Measurements from ENCODE around the gene MATN1.

MATN1 gene

DNA sequence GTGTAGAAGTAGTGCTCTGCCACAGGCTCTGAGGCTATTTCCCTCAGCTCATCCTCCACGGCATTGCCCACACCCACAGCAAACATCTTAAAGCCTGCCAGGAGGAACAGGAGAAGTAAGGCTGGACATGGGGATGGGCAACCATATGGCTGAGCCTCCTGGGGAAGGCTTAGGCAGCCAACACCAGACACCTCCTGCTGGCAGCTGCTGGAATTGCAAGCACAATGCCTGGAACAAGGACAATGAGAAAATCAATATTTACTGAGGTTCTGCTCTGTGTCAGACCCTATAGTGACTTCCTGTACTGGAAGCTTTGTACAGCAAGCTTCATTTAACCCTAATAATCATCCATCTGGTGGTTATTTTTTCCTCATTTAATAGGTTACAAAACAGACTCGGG lies 8.2 kb downstream of the MATN1 start:
- DNase-seq, result peak; percentile 21

DNA sequence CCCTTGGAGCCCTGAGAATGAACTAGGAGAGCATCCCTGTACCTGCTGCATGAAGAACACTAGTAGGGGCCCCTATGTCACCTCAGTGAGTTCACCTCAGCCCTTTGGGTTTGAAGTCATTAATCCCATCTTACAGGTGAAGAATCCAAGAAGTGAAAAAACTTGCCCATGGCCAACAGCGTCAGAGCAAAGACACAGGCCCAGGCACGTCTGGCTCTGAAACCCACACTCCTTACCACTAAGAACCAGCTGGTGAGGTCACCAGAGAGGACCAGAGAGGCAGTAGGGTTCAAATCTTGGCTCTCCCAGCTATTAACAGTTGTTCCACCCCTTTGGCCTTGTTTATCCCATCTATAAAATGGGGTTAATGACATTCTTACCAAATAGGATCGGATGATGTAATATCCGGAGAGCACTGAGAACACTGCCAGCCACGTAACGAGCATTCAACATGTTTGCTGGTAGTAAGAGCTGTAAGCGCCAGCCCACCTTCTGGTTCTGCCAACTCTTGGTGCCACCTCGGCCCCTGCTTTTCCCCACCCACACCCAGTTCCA lies 8.8 kb downstream of the MATN1 start:
- DNase-seq, result no peak

DNA sequence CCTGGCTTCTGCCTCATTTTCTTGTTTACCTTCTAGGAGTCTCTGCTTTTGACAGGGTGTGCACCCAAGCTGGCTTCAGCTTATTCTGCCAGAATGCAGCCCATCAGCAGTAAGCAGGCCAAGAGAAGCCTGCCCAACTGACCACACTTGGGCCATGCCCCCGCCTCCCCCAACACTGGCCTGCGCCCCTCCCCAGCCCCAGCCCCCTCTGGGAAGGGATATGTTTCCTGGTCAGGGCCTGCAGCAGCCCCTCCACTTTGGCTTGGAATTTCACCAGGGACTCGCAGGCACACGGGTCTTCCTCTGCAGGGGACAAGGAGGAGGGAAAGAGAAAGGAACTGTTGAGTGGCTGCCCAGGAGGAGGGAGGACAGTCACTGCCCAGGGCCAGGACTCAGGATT lies 9.4 kb downstream of the MATN1 start:
- no peak for DNase-seq

DNA sequence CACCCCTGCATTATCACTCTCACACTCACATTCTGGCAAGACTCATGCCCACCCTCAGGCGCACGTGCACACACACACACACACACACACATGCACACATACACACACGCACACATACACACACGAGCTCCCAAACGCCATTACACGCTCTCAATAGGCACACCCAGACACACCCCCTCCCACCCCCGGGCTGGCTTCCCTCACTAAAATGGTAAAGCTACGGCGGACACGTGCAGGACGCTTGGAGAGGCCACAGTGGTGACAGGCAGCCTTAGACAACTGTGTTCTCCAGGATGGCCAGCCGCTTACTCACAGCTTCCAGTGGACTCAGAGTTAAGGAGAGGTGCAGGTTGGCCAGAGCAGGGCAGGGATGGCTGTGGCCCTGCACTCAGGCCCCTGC lies 10.1 kb downstream of the MATN1 start:
- no peak for DNase-seq

DNA sequence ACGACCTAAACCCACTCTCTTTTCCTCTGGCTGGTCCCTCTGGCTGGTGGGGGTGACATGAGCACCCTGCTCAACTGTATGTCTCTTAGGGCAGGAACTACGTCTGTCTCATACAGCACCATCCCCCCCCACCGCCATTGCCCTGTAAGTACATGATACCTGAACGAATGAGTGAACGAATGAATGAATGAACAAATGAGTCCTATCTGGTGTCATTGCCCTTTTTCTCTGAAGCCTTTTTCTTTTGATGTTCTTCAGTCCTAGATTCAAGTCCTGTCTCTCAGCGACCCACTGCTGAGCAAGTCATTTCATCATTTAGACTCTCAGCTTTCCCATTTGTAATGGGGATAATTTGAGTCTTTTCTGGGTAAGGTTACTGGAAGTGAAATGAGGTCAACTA lies 10.8 kb downstream of the MATN1 start:
- no peak for DNase-seq

DNA sequence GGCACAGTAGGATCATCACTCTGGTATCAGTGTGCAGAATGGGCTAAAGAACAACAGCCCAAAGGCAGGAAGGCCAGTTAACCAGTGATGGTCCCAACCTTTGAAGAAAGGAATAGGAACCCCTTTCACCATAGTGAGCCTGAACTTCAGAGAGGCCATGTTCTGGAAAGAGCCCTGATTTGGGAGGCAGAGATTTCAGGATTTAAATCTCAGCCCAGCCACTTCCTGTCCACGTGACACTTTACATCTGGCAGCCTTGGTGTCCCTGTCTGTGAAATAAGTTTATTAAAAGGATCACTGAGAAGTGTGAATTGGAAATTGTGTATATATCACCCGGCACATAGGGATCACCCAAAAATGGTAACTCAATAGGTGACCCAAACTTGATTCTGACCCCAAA lies 13.0 kb downstream of the MATN1 start:
- DNase-seq, result no peak

DNA sequence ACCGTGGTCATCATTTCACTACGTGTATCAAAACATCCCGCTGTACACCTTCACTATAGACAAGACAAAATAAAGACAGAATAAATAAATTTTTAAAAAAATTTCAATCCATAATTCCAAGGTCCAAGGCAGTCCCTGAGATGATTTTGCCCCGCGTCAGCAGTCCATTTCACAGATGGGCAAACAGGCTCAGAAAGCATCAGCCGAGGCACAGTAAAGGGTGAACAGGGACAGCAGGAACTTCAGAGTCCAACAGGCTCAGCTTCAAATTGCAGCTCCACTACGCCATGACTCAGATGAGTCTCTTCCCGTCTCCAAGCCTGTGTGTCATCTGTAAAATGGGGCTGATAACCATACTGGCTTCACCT lies 15.0 kb downstream of the MATN1 start:
- no peak for DNase-seq

DNA sequence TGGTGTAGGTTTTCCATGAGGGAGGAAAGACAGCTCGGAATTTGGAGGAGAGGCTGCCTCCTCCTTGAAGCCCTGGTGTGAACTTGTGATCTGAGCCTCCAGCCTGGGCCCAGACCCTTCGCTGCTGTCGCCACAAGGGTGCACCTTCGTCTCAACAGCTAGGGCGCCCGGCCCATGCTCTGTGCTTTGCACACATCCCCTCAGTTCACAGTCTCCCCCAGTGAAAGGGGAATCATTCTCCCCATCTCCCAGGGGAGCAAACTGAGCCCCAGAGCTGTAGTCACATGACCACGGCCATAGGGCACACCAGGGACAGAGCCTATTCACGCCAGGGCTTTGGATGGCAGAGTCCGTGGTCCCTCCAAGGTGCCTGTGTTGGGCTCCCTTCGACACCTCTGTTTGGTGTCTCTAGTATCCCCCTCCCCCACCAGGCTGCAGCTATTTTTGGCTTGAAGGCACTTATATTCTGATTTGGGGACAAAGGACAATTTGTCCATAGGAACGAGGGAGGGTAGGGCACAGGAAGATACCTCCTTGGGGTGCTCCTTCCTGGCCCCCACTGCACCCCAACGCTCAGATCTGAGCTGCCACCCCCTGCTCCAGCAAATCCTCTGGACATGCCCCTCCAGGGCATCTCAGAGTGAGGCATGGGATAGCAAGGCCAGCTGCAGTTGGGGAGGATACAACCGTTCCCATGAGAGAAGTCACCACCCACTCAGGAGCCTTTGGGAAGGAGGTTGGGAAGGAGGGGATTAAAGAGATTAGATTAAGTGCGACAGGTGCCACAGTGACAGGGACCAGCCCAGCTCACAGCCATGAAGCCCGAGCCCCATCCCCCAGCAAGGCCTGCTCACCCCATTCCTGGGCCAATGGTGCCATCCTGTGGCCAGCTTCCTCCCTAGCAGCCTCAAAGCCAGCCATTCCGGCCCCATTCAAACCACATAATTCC lies 15.7 kb downstream of the MATN1 start:
- DNase-seq, result peak; percentile 58

DNA sequence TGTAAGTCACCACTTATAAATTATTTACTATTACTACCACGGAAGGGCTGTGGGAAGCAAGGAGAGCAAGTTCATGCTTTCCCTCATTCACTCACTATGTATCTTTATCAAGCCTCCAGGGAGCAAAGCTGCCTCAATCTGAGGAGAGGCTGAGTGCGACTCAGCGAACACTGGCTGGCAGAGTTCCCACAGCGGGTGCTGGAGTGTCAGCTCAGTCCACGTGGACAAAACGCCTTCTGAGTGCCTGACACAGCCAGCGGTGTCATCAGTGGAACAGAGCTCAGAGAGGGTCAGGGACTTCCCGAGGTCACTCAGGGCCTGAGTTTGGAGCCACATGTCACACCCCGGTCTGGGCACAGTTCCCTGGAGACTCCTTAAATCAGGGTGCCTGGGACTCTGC lies 16.9 kb downstream of the MATN1 start:
- DNase-seq, result no peak

DNA sequence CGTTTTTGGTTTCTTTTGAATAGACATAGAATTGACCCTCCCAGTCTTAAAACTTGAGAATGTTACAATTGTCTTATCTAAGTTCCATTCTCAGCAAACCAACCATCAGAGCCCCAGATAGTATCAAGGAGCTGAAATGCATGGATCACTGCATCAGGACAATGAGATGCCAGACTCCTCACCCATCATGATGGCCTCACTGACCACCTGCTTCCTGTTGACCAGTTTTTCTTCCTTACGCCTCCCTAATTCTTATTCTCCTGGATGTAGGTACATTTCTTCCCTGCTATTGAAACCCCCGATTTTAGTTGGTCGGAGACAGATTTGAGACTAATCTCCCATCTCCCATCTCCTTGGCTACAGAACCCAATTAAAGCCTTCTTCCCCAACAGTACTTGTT lies 17.7 kb downstream of the MATN1 start:
- no peak for DNase-seq

DNA sequence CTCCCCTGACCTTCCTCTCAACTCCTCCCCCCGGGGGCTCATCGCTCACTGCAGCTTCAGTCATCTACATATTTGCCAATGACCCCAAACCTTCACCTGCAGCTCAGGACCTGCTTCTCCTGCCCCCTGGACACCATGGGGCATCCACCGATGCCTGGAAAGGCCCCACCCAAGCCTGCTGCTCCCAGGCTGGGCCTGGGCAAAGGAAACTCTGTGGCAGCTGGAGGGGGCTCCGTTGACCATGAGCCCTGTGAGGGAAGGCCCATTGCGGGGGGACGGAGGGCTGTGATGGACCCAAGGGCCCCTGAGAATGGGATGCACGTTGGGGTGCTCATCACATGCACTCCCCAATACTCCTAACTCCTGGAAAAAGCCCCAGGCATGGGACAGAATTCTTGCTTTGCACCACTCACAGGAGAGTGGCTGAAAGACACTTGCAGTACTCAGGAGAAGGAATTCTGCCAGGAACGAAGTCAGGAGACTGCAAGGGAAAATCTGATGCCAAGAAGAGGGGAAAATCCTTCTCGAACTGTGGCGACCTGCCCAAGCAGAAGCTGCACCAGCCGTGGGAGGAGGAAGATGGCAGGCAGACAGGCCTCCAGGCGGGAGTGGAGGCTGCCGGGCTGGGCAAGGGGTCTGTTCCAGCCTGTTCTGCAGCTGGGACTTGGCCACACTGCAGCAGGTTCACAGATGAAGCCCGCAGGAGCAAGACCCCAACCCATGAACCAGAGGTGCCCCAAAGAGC lies 18.4 kb downstream of the MATN1 start:
- no peak for DNase-seq

DNA sequence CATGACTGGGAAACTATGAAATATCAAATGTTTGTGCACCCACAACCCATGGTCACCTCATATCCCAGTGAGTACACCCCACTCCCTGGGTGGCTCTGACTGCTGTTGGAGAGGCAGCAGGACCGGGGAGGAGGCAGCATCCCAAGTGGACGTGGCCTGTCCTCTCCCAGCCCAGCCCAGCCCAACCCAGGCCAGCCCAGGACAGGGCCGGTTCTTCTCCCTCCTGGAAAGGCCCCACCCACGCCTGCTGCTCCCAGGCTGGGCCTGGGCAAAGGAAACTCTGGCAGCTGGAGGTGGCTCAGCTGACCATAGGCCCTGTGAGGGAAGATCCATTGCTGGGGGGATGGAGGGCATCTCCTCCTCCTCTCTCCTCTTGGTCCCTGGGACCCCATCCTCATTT lies 19.1 kb downstream of the MATN1 start:
- no peak for DNase-seq

DNA sequence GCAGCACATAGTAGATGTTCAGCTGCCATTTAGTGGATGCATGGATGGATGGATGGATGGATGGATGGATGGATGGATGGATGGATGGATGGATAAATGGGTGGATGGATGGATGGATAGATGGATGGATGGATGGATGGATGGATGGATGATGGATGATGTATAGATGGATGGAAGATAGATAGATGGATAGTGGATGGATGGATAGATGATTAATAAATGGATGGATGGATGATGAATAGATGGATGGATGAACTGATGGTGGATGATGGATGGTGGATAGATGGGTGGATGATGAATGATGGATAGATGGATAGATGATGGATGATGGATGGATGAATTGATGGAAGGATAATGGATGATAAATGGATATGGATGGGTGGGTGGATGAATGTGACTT lies 20.6 kb downstream of the MATN1 start:
- DNase-seq, result no peak

DNA sequence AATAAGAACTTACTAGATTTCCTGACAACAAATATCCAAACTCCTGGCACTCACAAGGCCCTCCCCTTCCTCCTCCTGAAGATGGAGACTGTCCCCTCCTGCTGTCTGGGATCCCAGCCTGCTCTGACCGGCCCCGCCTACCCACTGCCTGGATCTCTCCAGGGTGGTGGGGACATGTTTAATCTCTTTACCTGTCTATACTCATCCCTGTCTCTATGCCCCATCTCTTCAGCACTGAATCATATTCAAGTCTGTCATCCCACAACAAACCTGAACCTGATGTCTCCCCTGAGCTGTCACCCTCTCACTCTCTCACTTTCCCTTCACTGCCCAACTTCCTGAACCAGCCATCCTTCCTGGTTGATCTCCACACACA lies 22.1 kb downstream of the MATN1 start:
- DNase-seq, result no peak

DNA sequence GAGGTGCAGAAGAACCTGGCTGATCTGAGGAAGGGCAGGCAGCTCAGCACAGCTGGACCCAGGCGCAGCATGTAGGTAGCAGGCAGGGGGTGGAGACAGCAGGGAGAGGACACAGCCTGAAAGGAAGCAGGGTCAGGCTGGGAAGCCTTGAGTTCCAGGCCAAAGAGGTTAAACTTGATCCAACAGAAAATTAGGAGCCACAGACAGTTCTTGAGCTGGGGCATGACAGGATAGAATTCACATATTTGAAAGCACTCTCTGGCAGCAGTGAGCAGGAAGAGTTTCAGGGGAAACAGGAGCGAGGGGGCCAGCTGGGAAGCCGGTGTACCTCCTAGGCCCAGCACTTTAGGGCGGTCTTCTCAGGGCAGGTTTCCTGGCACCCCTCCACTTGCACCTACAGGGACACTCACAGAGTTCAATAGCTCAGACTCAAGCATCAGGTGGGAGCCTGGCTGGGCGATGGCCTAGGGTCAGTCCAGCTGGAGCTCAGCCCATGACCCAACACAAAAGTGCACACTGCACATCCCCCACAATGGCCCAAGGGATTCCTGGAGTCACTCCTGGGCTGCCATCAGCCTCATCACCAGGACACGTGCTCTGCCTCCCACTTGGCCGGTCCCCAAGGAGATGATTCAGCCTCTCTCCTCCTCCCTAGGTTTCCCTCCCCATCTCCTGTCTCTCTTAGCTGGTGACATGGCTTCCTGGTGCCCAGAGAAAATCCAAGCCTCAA lies 22.7 kb downstream of the MATN1 start:
- DNase-seq, result no peak

DNA sequence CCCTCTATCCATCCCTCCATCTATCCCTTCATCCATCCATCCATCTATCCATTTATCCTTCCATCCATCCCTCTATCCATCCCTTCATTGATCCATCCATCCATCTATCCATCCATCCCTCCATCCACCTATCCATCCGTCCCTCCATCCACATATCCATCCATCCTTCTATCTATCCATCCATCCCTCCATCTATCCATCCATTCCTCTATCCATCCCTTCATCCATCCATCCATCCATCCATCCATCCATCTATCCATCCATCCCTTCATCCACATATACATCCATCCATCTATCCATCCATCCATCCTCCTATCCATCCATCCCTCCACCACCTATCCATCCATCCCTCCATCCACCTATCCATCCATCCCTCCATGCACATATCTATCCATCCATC lies 23.6 kb downstream of the MATN1 start:
- no peak for DNase-seq

DNA sequence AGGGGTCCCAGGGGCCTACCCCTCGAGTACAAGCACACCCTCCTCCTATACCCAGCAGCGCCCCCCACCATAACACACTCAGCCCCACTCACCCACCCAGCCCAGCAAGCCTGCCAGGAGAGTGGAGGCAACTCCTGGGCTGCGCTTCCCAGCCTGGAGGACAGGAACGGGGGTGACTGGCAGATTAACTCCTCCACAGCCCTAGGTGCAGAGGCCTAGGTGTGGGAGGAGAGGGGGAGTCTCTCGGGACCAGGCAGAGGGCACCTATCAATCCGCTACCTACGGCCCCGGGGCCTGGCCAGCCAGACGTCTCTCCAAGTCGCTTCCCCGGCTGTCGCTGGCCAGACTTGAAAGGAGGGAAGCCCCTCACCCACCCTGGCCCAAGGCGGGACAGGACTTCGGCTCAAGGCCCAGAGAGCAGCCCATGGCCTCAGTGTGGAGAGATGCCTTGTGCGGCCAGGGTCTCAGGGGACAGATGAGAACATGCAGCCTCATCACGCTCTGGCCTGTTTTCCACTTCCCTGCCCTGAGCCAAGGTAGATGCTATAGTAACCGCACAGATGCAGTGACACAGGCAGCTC lies 24.9 kb downstream of the MATN1 start:
- no peak for DNase-seq

DNA sequence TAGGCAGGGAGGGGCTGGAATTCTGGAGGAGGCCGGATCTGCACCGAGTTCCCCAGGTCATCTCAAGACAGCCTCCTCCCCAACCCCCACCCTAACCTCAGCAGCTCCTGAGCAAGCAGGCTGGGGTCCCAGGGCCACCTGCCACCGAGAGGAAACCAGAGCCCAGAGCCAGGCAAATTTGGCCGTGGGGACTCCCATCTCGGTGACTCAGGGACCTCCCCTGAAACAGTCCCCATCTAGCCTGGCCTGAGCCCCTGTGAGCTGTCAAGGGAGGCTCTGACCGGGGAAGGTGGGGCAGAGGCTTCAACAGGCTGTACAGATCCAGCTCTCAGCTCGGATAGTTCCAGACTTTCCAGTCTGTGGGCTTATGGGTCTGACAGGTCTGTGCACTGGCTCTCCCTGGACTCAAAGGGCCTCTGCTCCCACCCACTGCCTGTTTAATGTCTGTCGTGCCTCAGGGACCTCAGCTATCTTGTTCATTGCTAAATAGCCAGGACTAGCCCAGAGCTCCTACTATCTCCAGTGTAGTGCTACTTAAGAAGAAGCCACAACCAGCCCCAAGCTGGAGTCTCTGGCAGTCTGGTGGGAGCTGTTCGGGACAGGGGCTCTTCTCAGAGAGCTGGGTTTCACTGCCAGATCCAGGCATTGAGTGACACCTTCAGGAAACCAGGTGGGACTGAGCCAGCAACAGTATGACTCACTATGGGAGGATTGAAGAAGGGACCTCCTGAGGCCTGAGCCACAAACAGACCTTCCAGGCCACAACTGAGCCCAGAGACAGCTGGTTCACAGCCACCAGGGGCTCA lies 25.6 kb downstream of the MATN1 start:
- DNase-seq, result no peak

DNA sequence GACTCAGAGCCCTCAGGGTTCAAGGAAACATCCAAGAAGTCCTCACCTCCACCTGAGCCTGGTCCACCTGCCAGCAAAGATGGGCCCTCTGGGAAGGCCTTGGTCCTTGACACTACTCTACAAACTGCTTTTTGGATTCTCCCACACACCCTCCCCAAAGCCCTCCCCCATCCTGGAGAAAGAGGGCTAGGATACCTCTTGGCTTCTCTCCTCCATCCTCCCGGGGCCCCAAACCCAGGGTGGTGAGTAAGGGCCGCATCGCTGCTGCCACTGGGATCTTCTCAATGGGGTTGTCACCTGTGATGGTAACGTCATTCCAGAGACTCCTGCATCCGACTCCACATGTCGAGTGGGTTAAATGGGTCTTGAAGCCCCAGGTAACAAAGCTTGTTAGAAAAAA lies 26.6 kb downstream of the MATN1 start:
- DNase-seq, result no peak

DNA sequence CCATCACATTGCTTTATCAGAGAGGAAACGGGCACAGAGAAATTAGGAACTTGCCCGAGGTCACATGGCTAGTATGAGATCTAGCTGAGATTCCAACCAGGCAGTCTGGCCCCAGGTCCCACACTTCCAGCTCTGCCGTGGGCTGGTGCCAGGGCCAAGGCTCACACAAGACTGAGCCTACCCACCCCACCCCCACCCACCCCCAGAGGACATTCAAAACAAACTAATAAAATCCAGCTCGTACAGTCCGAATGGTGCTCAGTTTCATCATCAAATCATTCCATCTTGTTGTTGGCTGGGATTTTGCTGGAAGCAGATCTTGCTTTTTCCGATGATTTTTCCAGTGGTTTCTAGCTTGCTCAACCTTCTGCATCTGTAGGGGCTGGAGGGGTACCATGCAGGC lies 27.9 kb downstream of the MATN1 start:
- no peak for DNase-seq

DNA sequence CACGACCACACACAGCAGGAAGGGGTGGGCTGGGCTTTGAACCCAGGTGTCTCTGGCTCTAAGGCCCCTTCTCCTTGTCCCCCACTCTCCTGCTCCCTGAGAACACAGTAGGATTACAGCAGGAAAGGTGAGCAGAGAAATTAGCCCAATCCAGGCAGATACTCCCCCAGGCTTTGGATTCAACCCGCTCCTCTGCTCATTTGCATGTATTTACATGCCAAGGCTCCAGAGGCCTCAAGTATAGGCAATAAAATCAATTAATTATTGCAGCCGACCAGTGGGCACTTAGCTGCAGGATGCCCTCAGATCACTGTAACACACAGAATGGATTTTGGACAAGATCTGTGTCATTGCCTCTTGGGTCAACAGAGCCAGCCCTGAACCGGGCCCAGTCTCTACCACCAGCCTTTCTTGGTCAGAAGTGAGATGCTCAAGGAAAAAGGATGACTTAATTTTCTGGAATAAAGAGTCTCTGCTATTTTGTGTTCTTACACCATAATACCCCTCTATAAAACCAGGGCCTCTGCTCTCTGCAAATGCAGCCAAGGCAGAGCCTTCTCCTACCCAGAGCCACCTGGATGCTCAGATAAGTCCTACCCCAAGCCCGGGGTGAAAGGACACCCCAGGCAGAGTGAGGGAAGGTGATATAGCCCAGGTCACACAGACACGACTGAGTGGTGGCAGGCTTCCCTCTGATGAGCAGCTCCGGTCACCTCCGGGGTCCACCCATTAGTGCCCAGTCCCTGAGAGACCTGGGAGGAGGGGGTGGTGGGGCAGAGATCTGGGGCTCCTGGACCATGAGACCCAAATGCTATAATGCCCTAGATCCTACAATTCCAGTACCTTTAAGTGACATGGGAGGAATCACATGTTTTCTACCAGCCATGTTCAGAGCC lies 28.9 kb downstream of the MATN1 start:
- DNase-seq, result no peak

All from activated naive CD4-positive, alpha-beta T cell treated with Interleukin-2 at 50 U/mL for 16 hours (primary cell).